GM21515 (cell line): ENCODE measurements around the gene TNFRSF19.

ENCODE experiments used
- ATAC-seq: cut with Tn5 transposase; IDR thresholded peaks from one replicate; pipeline ENCODE4 v1.9.1; 2021; ENCODE audit not compliant: unreplicated experiment

Gene TNFRSF19

GRCh38 chr13:23627410-23627809, 57.2 kb downstream of the TNFRSF19 start:
- ATAC-seq = no peak

GRCh38 chr13:23628250-23628649, 58.0 kb downstream of the TNFRSF19 start:
- no peak for ATAC-seq

- ATAC-seq = no peak
Measured at GRCh38 chr13:23628765-23629565, 58.8 kb downstream of the TNFRSF19 start.

GRCh38 chr13:23629566-23630272, 59.5 kb downstream of the TNFRSF19 start:
- ATAC-seq = no peak

- no peak for ATAC-seq
Measured at GRCh38 chr13:23630349-23631093, 60.3 kb downstream of the TNFRSF19 start.

GRCh38 chr13:23631311-23632047, 61.3 kb downstream of the TNFRSF19 start:
- ATAC-seq = no peak

GRCh38 chr13:23632048-23632582, 61.9 kb downstream of the TNFRSF19 start:
- no peak for ATAC-seq

GRCh38 chr13:23632741-23633140, 62.5 kb downstream of the TNFRSF19 start:
- ATAC-seq = no peak

- ATAC-seq = no peak
Measured at GRCh38 chr13:23634897-23635296, 64.7 kb downstream of the TNFRSF19 start.

GRCh38 chr13:23636360-23636759, 66.1 kb downstream of the TNFRSF19 start:
- no peak for ATAC-seq

GRCh38 chr13:23637829-23638228, 67.6 kb downstream of the TNFRSF19 start:
- no peak for ATAC-seq

GRCh38 chr13:23639674-23640073, 69.5 kb downstream of the TNFRSF19 start:
- no peak for ATAC-seq

- no peak for ATAC-seq
Measured at GRCh38 chr13:23642110-23642509, 71.9 kb downstream of the TNFRSF19 start.

GRCh38 chr13:23643338-23644125, 73.3 kb downstream of the TNFRSF19 start:
- ATAC-seq = no peak

- no peak for ATAC-seq
Measured at GRCh38 chr13:23644126-23644419, 73.9 kb downstream of the TNFRSF19 start.

GRCh38 chr13:23644527-23645138, 74.4 kb downstream of the TNFRSF19 start:
- ATAC-seq = no peak

- ATAC-seq = no peak
Measured at GRCh38 chr13:23645851-23646250, 75.6 kb downstream of the TNFRSF19 start.

GRCh38 chr13:23651439-23651838, 81.2 kb downstream of the TNFRSF19 start:
- ATAC-seq = no peak

- ATAC-seq = no peak
Measured at GRCh38 chr13:23651887-23652286, 81.7 kb downstream of the TNFRSF19 start.
